Measurements from ENCODE around the gene DYNC1LI2.
A peak's percentile ranks its signal among the peaks of the same experiment; 100 is the strongest.

DYNC1LI2 gene

DNA sequence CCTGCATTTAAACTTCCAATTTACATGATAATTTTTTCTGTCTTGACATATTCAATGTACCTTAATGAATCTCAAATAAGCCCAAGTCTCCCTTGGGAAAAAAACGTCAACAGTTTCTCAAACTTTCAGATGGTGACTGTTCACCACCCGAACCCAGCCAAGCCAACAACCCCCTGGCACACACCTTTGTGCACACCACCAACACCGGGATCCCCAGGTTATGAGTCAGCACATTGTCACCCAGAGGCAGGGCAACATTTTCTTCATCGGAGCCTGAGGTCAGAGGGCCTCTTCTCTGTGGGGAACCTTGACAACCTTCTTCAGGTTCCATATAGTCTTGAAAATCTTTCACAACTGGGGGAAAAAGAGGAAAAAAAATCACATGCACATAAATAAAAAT lies 15.5 kb downstream of the DYNC1LI2 start:
- FAIRE-seq: no peak

DNA sequence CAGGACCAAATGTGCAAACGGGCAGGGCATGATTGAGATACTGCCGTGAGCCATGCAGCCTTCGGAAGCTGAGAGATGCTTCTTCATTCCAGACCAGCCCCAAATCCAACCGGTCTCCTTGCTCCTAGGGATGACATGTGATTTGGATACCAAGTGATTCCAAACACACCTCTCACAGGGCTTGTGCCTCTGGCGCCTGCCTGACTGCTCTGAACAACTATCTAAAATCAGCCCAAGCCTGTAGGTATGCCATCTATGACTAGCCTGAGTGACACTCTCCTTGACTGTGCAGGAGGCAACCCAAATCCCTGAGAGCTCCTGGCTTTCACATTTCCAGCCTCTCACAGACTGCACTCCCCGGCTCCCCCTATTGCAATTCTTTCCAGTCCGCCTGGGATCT lies 20.3 kb downstream of the DYNC1LI2 start:
- no peak for FAIRE-seq

DNA sequence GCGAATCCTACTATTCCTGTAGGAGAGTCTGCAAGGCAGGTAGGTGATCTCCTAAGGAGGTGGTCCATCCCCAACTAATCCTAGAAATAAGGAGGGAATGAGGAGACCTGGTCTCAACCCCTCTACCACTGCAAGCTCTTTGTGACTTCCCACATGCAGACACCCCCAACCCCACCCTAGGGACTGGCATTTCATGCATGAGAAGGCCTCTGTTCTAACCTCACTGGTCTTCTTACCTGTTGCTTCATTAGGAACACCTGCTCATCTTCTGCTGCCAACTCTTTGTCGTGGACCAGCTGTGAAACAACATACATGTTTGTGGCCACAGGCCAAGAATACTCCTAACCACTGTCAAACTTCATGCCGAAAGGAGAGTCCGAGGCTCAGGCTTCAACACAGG lies 22.6 kb downstream of the DYNC1LI2 start:
- no peak for FAIRE-seq

DNA sequence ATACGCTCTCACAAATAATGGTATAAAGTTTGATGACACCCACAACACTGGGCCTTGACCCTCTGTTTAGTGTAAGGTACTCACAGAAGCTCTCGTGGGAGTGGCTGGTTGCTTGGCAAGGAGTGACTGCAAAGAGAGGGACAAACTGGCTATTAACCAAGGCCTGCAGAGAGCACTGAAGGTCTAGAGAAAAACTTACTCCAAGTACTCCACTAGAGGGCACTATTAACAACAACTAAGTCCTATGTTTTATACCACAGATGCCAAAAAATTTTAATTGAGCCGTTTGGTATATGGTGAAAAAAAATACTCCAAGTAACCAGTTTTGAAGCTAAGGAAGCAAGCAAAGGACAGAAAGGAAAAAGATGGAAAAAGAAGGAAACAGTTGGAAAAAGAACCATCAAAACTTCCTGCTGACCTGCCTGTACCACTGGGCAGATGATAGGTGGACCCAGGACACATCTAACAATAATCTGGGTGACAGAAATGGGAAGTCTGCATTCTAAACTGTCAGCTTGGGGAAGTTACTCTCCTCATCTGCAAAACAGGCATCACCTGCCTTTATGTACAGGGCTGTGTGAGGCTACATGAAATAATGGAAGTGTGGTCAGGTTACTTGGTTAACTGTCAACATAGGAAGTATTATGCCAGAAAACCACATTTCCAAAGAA lies 23.2 kb downstream of the DYNC1LI2 start:
- peak; percentile 98 for FAIRE-seq

DNA sequence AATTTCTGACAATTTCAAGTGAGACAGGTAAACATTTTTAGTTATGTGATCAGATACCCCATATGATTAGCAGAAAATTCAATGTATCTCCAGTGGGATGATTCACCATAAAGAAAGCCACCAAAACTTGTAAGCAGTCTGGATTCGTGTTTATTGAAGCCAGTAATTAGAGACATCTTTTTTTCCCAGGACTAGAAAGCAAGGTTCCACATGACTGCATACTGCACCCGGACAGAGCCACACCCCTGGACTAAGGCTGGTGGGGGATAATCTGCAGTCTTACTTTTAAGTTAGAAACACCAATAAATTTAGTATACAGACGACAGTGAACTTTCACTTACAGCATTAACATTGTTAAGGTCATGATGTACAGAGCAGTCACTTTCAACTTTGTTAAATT lies 30.6 kb downstream of the DYNC1LI2 start:
- no peak for FAIRE-seq

DNA sequence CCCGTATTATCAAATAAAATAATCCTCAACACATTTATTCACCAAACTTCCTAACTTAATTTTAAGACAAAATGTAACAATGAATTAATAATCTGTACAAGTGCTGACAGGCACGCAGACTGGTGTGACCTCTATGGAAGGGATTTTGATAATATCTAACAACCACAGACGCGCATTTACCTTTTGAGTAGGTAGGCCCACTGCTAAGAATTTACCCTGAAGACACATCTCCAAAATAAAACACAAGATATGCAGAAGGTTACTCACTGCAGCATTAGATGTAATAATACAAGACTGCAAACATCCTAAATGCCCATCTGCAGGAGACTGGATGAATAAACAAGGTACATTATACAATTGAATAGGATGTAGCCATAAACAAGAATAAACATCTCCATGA lies 32.2 kb downstream of the DYNC1LI2 start:
- FAIRE-seq: no peak

DNA sequence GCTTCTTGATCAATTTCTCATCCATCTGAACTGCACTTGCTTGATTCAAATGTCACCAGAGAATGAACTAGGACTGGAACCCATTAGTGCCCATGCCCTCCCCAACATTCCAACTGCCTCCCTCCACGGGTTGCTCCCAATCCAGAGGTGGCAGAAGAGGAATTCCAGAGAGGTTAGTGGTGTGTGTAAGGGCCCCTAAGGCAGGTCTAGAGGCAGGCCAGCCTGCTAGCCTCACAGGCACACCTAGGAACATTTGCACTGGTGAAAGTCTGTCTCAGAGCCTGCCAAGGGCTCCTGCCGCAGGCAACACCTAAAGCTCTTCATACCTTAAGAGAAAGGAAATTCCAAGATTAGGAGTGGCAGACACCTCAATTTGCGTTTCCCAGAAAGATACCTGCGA lies 33.6 kb downstream of the DYNC1LI2 start:
- FAIRE-seq: no peak

DNA sequence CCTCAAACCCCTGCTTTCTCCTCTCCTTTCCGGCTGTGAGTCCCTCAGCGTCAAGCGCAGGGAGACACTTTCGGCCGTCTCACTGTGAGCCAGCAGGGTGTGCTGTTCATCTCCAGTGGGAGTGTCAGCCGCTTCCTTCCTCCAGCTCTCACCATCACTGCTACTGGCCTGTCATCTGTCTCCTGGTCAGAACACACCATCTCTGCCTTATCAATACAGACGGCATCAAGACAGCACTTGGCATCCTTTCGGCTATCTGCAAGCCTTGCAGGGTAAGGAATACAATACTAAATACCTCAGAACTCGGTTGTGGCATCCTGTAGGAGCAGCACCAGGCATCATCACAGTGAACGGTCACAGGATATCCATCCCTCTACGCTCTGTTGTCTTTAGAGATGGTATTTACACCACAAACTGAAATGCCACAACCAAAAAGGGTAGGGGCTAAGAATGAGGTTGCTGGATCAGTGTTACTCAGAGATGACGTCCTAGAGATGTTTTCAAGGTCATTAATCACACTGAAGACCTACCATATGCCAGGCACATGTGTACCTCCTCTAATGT lies 34.2 kb downstream of the DYNC1LI2 start:
- no peak for FAIRE-seq

DNA sequence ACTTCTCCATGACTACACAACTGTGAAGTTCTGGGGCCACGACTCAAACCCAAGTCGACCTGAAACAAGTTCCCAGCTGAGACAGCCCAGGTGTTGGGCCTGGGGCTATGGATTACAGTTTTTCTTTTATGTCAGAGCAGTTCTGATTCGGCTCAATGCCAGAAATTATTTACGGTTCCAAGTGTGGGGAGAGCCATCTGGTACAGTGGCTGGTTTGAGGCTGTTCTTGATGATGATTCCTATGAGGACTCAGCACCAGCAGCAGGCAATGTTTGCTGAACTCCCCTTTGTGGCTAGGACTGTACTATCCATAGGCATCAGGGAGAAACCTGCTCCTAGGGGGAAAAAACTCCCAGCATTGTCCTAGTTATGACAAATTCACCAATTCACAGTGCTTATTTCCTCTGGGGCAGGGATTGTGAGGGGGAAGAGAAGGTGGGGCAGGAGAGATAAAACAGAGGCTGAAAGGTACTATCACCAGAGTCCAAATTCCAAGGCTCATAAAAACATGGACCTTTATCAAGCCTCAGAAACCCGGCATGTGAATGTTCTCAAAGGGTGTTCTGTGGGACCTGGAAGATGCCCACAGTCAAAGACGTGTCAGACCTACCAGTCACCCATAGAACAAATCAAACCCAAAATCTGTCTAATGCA lies 36.6 kb downstream of the DYNC1LI2 start:
- no peak for FAIRE-seq

DNA sequence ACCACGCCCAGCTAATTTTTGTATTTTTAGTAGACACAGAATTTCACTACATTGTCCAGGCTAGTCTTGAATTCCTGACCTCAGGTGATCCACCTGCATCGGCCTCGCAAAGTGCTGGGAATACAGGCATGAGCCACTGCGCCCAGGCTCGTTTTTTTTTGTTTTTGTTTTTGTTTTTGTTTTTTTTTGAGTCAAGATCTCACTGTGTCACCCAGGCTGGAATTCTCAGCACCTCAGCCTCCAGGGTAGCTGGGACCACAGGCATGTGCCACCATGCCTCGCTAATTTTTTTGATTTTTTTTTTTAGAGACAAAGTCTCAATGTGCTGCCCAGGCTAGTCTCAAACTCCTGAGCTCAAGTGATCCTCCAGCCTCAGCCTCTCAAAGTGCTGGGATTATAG lies 37.3 kb downstream of the DYNC1LI2 start:
- FAIRE-seq: no peak

DNA sequence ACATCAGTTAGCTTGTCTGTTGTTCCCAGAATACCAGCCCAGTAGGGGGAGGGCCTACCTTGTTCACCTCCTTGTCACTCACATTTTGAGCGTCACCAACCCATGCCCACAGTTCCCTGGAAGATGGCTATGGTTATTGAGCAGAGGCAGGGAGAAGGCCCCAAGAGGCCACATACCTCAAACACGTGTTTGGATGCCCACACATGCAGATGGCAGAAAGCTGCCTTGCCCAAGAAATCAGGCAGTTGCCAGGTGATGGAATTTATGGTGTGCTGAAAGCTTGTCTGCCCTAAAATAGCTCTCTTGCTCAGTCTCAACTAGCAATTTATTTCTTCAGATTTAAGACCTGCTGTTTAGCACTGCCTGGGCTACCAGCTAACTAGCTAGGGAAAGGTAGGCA lies 38.3 kb downstream of the DYNC1LI2 start:
- FAIRE-seq: no peak

DNA sequence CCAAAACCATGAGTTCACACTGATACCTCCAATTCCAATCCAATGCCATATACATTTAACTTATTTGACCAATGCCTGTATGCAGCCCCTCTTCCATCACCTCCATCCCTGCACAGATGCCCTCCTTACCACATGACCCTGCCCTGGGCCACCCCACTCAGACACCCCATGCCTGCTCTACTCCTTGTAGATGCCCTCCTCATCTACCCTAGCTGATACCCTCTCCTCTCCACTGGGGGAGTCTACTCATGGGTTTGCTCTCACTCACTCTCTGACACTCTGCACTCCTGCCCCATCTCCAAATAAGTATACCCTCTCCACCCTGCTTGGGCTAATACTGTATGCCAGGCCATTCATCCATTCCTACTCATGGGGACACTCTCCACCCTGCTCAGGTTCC lies 38.9 kb downstream of the DYNC1LI2 start:
- no peak for FAIRE-seq

DNA sequence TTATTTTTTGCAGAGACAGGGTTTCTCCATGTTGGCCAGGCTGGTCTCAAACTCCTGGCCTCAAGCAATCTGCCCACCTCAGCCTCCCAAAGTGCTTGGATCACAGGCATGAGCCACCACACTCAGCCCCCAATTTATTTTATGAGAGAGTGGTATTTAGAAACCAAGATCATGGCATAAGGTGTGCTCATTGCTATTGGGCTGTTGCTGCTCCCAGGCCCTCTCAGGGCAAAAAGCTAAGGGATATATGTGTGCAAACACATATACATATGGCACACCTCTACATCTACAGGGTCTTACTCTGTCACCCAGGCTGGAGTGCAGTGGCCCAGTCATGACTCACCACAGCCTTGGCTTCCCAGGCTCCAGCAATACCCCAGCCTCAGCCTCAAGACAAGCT lies 39.8 kb downstream of the DYNC1LI2 start:
- FAIRE-seq: no peak

DNA sequence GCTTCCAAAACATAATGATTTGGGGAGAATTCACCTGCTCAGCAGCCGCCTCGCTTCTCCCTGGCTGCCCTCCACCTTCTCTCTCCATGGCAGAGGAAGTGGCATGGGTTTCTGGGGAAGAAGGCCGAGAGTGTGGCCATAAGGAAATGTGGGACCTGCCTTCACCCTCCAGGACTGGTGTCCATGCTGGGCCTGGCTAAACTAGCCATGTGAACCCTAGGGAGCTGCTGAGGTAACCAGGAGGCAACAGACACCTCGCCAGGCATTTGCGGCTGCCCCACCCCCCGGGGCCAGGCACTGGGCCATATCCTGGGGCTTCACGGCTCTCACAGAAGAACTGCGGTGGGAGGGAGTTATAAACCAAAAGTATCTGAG lies 44.9 kb downstream of the DYNC1LI2 start:
- FAIRE-seq: no peak

DNA sequence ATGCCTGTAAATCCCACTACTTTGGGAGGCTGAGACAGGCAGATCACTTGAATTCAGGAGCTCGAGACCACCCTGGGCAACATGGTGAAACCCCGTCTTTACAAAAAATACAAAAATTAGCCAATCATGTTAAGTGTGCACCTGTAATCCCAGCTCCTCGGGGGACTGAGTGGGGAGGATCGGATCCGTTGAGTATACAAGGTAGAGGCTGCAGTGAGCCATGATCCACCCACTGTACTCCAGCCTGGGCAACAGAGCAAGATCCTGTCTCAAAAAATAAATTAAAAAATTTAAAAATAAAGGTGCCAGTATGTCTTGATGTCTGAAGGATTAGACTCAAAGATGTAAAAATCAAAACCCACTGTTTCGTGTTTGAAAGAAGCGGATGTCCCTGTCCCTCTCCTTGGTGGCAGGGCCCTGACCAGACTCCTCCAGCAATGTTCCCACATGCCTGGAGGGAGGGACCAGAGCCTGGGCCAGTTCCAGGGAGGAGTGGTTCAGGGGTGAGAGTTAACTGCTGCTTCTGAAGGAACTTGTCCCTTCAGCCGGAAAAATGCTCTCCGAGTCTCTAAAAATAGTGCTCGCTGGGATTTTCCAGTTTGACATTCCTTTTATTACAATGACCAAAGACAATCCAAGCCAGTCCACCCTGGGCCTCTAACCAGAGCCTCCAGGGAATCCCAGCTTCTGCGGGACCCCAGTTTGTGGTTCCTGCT lies 45.5 kb downstream of the DYNC1LI2 start:
- no peak for FAIRE-seq

DNA sequence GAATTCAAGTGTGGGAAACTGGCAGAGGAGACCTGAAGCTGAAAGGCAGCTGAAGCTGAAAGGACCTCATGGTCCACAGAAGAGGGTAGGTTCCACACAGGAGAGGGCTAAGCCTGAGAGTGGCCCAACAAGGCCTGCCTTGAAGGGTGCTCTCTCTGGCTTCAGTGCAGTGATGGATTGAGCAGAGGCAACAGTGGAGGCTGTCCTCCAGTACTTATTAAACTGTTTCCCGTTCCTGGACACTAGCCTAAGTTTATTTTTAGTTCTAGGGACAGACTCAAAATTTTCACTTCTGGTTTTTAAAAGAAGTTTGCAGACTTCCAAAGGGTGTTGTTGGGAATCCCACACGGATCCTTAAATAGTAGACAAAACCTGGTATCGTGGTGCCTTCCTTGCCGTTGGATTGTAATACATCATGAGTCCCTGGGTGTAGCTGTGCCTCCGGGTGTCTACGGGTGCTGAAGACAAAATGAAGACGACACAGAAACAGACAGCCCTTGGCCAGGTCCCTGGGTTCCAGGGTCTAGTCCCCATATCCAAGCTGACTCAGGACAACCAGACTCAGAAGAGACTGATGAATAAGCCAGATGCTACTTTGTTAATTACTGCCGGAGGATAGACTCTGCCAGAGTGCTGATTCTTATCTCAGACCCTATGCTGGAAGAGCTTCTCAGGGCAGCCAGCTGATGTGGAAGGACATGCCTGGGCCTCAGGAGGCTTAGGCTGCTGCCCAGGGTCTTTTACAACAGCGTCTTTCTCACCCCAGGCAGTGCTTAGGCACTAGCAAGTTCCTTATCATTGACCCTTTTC lies 47.8 kb downstream of the DYNC1LI2 start:
- no peak for FAIRE-seq

DNA sequence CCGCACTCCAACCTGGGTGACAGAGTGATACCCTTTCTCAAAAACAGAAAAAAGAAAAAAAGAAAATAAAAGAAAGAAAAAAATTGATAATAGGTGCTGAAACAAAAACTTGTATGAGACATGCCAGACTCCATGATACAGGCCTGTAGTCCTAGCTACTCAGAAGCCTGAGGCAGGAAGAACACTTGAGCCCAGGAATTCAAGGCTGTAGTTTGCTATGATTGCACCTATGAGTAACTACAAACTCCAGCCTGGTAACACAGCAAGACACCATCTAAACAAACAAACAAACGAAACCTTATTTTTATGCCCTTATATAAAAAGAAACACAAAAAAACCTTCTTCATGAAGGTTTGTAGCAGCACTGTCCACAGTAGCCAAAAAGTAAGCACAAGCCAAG lies 49.9 kb downstream of the DYNC1LI2 start:
- FAIRE-seq: no peak

DNA sequence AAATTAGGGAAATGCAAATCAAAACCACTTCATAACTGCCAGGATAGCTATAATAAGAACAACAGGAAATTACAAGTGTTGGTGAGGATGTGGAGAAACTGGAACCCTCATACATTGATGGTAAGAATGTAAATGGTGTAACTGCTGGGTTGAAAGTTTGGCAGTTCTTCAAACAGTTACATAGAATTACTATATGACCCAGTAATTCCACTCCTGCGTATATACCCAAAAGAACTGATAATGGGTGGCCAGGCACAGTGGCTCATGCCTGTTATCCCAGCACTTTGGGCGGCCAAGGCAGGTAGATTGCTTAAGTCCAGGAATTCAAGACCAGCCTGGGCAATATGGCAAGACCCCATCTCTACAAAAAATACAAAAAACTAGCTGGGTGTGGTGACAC lies 50.4 kb downstream of the DYNC1LI2 start:
- FAIRE-seq: no peak

DNA sequence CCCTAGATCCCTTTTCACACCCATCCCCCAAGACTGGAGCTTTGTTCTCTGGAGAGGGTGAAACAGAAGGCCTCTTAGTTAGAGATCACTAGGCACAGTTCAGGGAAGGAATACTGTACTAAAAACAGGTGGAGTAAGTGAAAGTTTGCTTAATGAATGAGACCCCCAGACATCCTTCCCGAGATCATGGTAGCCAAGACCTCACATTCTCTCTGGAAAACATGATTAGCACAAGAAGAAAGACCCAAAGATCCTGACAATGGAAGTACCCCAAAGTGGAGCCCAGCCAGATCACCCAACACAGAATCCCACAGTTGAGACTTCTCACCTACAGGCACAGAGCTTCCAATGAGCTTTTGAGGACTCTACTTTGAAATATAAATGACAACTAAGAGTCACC lies 51.5 kb downstream of the DYNC1LI2 start:
- FAIRE-seq: no peak

DNA sequence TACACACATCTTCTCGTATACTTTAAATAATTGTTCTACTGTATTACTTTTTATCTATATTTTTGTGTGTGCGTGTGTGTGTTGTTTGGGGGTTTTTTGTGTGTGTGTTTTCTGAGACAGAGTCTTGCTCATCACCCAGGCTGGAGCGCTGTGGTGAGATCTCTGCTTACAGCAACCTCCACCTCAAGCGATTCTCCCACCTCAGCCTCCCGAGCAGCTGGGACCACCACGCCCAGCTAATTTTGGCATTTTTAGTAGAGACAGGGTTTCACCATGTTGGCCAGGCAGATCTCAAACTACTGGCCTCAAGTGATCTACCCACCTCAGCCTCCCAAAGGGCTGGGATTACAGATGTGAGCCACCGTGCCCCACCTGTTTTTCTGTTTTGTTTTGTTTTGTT lies 53.4 kb downstream of the DYNC1LI2 start:
- no peak for FAIRE-seq

DNA sequence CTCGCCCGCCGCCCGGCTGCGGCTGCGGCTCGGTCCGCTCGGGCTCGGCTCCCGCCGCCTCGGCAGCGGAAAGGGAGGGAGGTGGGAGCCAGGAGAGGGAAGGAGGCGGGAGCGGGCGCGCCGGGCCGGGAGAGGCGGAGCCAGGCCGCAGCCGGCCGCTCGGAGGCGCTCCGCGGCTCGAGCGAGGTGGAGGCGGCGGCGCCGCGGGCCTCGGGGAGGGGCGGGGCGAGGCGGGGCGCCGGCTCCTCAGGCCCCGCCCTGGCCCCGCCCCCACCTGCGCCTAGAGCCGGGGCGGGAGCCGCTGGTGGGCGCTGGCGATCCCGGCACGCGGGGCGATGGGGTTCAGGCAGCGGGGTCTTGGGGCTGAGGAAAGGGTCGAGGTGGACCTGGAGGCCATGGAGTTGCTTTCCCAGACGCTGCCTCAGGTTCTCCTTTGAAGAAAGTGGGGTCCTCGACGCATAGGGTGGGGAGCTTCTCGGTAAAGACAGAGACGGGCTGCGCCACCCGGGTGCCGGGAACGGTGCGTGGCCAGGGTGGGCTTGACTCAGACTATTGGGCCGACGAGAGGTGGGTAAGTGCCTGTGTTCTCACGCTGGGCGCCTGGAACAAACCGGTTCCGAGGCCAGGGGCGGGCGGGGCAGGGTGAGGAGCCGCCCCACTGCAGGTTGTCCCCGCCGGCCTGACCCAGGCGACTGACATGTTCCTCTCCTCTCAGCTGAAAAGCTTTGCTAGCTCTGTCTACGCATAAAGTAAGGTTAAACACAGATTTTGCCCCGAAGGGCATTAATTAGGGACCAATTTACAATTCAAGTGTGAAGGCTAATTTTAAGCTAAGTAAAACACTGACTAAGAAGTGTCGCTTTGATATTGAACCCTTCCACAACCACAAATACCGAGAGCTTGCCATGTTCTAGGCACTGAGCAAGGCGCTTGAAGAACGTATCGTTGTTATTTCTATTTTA lies 54.5 kb downstream of the DYNC1LI2 start, which contains the start of gene CMTM4:
Gene CMTM4, minus strand, starts transcription at position 75 of the 962 bp plus-strand sequence. CDS start 218 bp downstream, outside the sequence.
- FAIRE-seq: no peak
